COR-L47 (cell line): ENCODE data around the gene EXOC3L1.

Experiments
- DNase-seq: peaks from one replicate; lab custom pipeline; 2025; lab: John Stamatoyannopoulos, UW

The EXOC3L1 gene

GRCh38 chr16:67197704-67198103 is 7.8 kb upstream of the EXOC3L1 start:
- DNase-seq = no peak

- DNase-seq = no peak
Measured at GRCh38 chr16:67196881-67197280, 6.9 kb upstream of the EXOC3L1 start.

GRCh38 chr16:67195676-67196075 is 5.7 kb upstream of the EXOC3L1 start:
- DNase-seq = no peak

DNA sequence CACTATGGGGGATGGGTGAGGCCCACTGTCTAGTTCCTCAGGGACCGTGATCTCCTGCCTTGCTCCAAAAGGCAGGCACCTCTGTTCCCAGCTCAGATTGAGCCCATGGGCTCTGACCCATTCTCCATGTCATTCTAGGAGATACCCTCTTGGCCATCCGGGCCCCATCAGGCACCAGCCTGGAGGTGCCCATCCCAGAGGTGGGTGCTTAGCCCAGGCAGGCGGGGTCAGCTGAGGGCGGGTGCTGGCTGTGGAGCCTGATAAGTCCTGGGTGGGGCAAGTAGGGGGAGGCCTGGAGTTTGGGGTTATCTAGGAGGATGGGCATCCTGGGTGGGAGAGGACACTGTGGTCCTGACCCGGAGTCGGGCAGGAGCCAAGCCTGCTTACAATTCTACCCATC is 4.3 kb upstream of the EXOC3L1 start:
- DNase-seq = no peak

DNA sequence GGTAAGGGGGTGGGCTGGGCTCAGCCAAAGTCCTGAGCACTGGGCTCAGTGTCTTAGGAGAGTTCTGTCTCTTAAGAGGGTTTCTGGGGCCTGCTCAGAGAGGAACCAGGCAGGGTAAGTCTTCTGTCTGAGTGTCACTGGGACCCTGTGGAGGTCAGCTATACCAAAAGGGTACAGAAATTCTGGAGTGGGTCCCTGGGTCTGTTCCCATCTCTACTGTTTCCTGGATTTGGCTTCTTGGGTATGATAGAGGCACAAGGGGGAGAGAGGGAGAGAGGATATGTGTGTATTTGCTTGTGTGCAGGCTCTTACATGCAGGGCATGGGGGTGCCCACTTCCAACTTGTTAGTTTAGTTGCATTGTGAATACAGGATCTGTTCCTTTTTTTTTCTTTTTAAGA is 3.6 kb upstream of the EXOC3L1 start:
- no peak for DNase-seq

- DNase-seq = no peak
Measured at GRCh38 chr16:67192781-67193361, 2.9 kb upstream of the EXOC3L1 start.

- DNase-seq = peak; percentile 87
Measured at GRCh38 chr16:67191995-67192681, 2.2 kb upstream of the EXOC3L1 start, which contains the start of gene E2F4. E2F4 (plus strand) TSS chr16:67192155; CDS start chr16:67192228, 73 bp downstream.

- DNase-seq = no peak
Measured at GRCh38 chr16:67191411-67191994, 1.6 kb upstream of the EXOC3L1 start.

DNA sequence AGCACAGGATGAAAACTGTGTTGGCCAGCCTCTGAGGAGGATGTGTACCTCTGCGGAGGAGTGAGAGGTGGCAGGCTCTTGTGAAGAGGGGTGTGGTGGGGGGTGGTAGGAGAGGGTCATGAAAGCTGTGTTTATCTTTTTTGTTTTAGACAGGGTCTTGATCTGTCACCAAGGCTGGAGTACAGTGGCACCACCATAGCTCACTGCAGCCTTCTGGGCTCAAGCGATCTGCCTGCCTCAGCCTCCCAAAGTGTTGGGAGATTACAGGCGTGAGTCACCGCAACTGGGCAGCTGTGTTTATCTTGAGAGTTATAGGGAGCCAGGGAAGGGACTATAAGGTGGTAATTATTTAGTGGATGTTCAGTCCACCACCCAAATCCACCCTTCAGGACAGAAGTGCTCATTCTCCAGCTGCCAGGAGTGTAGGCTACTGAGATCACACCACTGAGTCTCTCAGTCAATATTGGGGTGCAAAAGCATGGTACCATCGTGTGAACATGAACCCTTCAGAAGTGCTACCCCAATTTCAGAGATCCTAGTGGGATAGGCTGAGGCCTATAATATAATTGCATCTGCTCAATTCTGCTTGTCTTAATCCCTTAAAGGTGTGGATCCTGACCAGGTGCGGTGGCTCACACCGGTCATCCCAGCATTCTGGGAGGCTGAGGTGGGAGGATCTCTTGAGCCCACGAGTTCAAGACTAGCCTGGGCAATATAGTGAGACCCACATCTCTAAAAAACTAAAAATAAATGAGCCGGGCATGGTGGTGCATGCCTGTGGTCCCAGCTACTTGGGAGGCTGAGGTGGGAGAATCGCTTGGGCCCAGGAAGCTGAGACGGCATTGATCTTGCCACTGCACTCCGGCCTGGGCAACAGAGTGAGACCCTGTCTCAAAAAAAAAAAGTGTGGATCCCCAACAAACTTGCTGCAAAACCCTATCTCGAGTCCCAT is 788 bp upstream of the EXOC3L1 start:
- no peak for DNase-seq

- no peak for DNase-seq
Measured at GRCh38 chr16:67188798-67189197, 1.1 kb downstream of the EXOC3L1 start.

DNA sequence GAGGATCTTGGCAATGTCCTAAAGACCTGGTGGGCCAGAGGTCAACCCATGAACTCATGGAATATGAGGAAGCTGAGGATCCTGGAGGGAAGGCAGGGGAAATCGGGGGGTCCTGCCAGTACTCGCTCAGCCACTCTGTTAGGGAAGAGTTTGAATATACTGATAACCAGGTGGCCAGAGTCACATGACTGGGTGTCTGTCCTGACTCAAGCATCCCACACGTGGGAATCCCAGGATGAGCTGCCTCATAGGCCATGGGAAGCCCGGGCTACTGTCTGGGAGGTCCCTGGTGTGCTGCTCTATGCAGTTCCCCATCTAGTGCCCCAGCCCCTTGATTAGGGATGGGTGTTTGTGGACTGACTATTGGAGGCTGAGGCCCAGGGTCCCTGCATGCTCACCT is 1.6 kb downstream of the EXOC3L1 start:
- DNase-seq = no peak

- peak; percentile 73 for DNase-seq
Measured at GRCh38 chr16:67187175-67187890, 2.6 kb downstream of the EXOC3L1 start.

- no peak for DNase-seq
Measured at GRCh38 chr16:67186550-67186950, 3.4 kb downstream of the EXOC3L1 start.

DNA sequence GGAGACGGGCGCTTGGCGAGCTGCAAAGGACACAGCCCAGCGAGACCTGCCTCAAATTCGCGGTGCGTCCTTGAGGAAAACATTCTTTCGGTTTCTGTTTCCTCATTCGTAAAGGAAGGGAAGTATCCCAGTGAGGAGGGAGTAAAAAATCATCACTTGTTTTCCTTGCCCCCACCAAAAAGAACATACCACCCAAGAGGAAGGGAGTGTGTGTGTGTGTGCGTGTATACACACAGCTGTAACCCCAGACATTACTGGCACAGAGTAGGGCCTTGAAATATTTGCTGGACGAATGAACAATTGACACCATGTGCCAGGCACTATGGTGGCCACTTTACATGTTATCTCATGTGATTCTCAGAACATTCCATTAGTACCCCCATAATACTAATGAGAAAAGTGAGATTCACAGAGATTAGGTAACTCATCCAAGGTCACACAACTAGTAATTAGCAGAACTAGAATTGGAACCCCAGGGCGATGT is 4.2 kb downstream of the EXOC3L1 start:
- no peak for DNase-seq

DNA sequence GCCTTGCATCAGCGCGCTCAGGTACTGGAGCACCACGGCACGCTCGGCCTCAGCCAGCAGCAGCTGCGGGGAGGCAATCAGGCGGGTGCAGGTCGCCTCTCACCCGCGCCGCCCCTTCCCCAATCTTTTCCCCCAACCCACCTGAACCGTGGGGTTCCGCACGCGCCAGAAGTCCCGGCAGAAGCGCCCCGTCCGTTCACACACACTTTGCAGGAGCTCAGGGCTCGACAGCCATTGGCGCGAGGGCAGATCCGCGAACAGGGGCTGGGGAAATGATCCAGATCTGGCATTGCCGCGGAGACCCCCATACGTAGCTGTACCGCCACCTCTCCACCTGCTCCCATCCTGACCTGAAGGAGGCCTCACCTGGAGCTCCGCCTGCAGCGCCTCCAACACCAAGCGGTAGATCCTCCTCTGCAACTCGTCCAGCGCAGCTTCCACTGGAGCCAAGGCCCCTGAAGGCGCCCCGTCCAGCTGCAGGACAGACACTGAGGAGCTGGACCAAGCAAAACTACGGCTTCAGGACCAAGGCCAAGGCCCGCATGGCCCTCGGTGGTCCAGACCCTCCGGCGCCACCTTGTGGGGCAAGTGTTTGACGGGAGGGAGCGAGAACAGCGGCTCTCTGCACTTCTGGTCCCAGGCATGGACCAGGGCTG is 4.8 kb downstream of the EXOC3L1 start:
- DNase-seq = peak; percentile 69

GRCh38 chr16:67184453-67184994 is 5.4 kb downstream of the EXOC3L1 start:
- peak; percentile 59 for DNase-seq

- peak; percentile 96 for DNase-seq
Measured at GRCh38 chr16:67183627-67184452, 6.1 kb downstream of the EXOC3L1 start, which contains the start of gene MATCAP1. MATCAP1 (minus strand) TSS chr16:67183963; CDS start chr16:67180610, 3,353 bp downstream.

DNA sequence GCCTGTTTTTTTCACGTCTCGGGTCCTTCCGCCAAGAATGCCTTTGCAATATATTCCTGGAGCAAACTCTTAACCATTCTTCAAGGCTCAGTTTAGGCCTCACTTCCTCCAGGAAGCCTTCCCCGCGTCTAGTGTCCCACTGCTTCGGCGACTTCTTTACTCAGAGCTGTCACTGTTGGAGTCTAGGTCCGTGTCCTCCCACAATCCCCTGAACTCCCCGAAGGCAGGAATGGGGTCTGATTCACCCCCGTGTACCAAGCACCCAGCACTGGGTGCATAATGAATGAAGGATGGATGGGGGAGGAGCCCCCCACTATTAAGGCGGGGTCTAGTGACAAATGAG is 6.7 kb downstream of the EXOC3L1 start:
- DNase-seq = no peak

DNA sequence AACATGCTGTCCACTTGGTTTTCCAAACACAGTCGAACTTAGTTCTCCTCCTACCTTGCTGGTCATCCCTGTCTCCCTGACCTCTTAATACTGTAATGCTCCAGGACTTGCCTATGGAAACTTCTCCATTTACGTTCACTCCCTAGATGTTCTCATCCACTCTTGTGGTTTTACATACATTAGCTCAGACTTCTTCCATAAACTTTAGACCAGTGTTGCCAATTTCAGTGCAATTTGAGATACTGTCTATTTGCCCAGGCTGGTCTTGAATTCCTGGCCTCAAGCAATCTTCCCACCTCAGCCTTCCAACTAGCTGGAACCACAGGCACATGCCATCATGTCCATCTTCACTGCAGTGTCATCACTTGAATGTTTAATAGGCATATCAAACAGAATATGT is 7.6 kb downstream of the EXOC3L1 start:
- DNase-seq = no peak

DNA sequence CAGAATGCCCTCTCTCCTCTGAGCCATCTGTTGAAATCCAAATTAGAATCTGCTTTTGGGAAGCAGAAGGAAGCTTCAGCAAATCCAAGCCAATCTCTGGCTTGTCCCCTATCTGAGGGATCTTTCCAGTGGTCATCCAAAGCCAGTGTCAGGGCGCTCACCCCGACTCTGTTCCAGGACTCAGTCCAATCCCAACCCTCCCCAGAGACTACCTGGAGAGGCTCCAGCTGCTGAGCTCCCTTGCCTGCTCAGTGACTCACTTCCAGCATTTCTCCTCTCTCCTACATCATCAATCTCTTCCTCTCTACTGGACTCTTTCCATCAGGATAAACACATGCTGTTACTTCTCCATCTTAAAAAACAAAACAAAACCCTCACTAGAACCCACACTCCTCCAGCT is 8.6 kb downstream of the EXOC3L1 start:
- no peak for DNase-seq
